ENCODE data around the gene PNKP. TPM values are rescaled to one million over a fixed set of nuclear protein-coding genes. Genes with fewer than 3 reads are reported as not detected.

Gene PNKP
- total and polyA plus RNA-seq, 9 of the 15 experiments (the other 6 are each of a cell fraction or from before 2014, with no cell fraction given), result 2.8 to 85.4 (median 25.3) TPM

GRCh38 chr19:49877020-49877878, 9.9 kb upstream of the PNKP start, which contains the start of the genes AKT1S1 and TBC1D17 (continued):
- TF ChIP-seq U2AF2 (optimal IDR thresholded peaks at IDR 0.05; ENCODE audit: low read depth, low read length), result no peak
- TF ChIP-seq MEIS2 (IDR thresholded peaks at IDR 0.05; ENCODE audit: partially characterized antibody), result peak; percentile 80
- TF ChIP-seq CBFA2T2 (conservative IDR thresholded peaks at IDR 0.05), result peak; percentile 81
- peak; percentile 92 for TF ChIP-seq ELF1 (tag; IDR thresholded peaks at IDR 0.05)
- no peak for TF ChIP-seq CCAR2 (IDR thresholded peaks at IDR 0.05; ENCODE audit: low read depth, low read length)
- no peak for TF ChIP-seq XRCC3 (IDR thresholded peaks at IDR 0.05)
- no peak for TF ChIP-seq MCM2 (IDR thresholded peaks at IDR 0.05; ENCODE audit: low read depth)
- peak; percentile 79 for TF ChIP-seq HCFC1 (IDR thresholded peaks at IDR 0.05; ENCODE audit: low read depth, low read length)
- no peak for TF ChIP-seq PBX2 (CRISPR knock-in tag; IDR thresholded peaks at IDR 0.05; ENCODE audit: low read depth)
- 0 out of 2 replicates have a peak, but pooled peaks have one; percentile 17 for TF ChIP-seq PBX2 (tag; conservative IDR thresholded peaks at IDR 0.05; ENCODE audit: low read depth)
- TF ChIP-seq ZFPM2 (CRISPR knock-in tag; IDR thresholded peaks at IDR 0.05), result no peak
- TF ChIP-seq LCOR (CRISPR knock-in tag; IDR thresholded peaks at IDR 0.05), result 0 out of 2 replicates have a peak, but pooled peaks have one; percentile 21
- TF ChIP-seq CBX8 (IDR thresholded peaks at IDR 0.05; ENCODE audit: borderline replicate concordance, extremely low read depth, low read depth, low read length, poor library complexity, severe bottlenecking), result no peak
- peak; percentile 65 for TF ChIP-seq TAF1 (IDR thresholded peaks at IDR 0.05; ENCODE audit: control insufficient read depth, extremely low read depth, insufficient read depth, low read length, severe bottlenecking)
- TF ChIP-seq NKRF (IDR thresholded peaks at IDR 0.05; ENCODE audit: borderline replicate concordance), result peak; percentile 57; the same call in 1 of the 2 replicates
- TF ChIP-seq ZBTB49 (CRISPR knock-in tag; IDR thresholded peaks at IDR 0.05; ENCODE audit: borderline replicate concordance), result no peak
- TF ChIP-seq ZNF165 (CRISPR knock-in tag; IDR thresholded peaks at IDR 0.05; ENCODE audit: borderline replicate concordance), result no peak
- TF ChIP-seq ZNF41 (CRISPR knock-in tag; conservative IDR thresholded peaks at IDR 0.05), result no peak
- 0 out of 2 replicates have a peak, but pooled peaks have one; percentile 13 for TF ChIP-seq SMARCA4 (IDR thresholded peaks at IDR 0.05)
- no peak for TF ChIP-seq KAT2B (IDR thresholded peaks at IDR 0.05; ENCODE audit: low read depth, low read length)
- TF ChIP-seq TAF9B (IDR thresholded peaks at IDR 0.05; ENCODE audit: partially characterized antibody), result peak; percentile 82
